ENCODE data around the gene NUBPL.
A peak's percentile ranks its signal among the peaks of the same experiment; 100 is the strongest.
"Not testable (repeated sequence)": the region's sequence is repeated elsewhere in the genome, so short reads cannot be mapped to it uniquely, and the experiment has no call there.

The NUBPL gene

GRCh38 chr14:31811693-31812628 lies 250.8 kb downstream of the NUBPL start:
- not testable (repeated sequence) for H3K4me2 ChIP-seq (ENCODE audit: low read length); H3K9me3 ChIP-seq (ENCODE audit: insufficient read depth, low read depth, low read length); H3K18ac ChIP-seq (ENCODE audit: low read length); H3K27me3 ChIP-seq (ENCODE audit: insufficient read depth, low read length); H3K4me3 ChIP-seq (ENCODE audit: low read depth, low read length); H3K4me1 ChIP-seq (ENCODE audit: control insufficient read depth in 1 of 2, insufficient read depth in 2 of 2, low read length in 2 of 2); H2BK120ac ChIP-seq (ENCODE audit: insufficient read depth, low read length, poor library complexity); H3K4ac ChIP-seq (ENCODE audit: low read depth, low read length); H3K9ac ChIP-seq (ENCODE audit: low read length); H4K12ac ChIP-seq (ENCODE audit: low read depth, low read length); H2BK12ac ChIP-seq (ENCODE audit: low read length); H4K91ac ChIP-seq (ENCODE audit: low read depth, low read length); H2BK5ac ChIP-seq (ENCODE audit: low read depth, low read length, poor library complexity); H4K8ac ChIP-seq (ENCODE audit: low read depth, low read length); H2AK5ac ChIP-seq (ENCODE audit: low read length); H3K14ac ChIP-seq (ENCODE audit: low read length); H3K23ac ChIP-seq (ENCODE audit: low read length); H3K36me3 ChIP-seq (ENCODE audit: control insufficient read depth in 1 of 2, insufficient read depth in 2 of 2, low read length in 2 of 2); H3K79me2 ChIP-seq (ENCODE audit: control insufficient read depth, insufficient read depth, low read length, poor library complexity); H2AFZ ChIP-seq (ENCODE audit: insufficient read depth, low read length, poor library complexity); H3K79me1 ChIP-seq (ENCODE audit: low read length); DNase-seq; H3K27ac ChIP-seq (ENCODE audit: low read depth, low read length)
- WGBS (ENCODE audit: extremely low coverage, insufficient coverage, insufficient read length): no CpG with 5 or more reads among the region's 15 CpGs

DNA sequence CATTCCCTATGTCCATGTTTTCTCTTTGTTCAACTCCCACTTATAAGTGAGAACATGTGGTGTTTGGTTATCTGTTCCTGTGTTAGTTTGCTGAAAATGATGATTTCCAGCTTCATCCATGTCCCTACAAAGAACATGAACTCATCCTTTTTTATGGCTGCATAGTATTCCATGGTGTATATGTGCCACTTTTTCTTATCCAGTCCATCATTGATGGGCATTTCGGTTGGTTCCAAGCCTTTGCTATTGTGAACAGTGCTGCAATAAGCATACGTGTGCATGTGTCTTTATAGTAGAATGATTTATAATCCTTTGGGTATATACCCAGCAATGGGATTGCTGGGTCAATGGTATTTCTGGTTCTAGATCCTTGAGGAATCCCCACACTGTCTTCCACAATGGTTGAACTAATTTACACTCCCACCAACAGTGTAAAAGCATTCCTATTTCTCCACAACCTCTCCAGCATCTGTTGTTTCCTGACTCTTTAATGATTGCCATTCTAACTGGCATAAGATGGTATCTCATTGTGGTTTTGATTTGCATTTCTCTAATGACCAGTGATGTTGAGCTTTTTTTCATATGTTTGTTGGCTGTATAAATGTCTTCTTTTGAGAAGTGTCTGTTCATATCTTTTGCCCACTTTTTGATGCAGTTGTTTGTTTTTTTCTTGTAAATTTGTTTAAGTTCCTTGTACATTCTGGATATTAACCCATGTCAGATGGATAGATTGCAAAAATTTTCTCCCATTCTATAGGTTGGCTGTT lies 252.7 kb downstream of the NUBPL start:
- H2BK5ac ChIP-seq (ENCODE audit: low read depth, low read length, poor library complexity); H3K9me3 ChIP-seq (ENCODE audit: insufficient read depth, low read depth, low read length); H2BK120ac ChIP-seq (ENCODE audit: insufficient read depth, low read length, poor library complexity); H3K4me3 ChIP-seq (ENCODE audit: low read depth, low read length); H3K79me2 ChIP-seq (ENCODE audit: control insufficient read depth, insufficient read depth, low read length, poor library complexity); H4K91ac ChIP-seq (ENCODE audit: low read depth, low read length); H4K8ac ChIP-seq (ENCODE audit: low read depth, low read length); H3K4ac ChIP-seq (ENCODE audit: low read depth, low read length); H2AK5ac ChIP-seq (ENCODE audit: low read length); DNase-seq; H3K27me3 ChIP-seq (ENCODE audit: insufficient read depth, low read length); H3K27ac ChIP-seq (ENCODE audit: low read depth, low read length); H3K79me1 ChIP-seq (ENCODE audit: low read length); H4K12ac ChIP-seq (ENCODE audit: low read depth, low read length); H3K14ac ChIP-seq (ENCODE audit: low read length); H2BK12ac ChIP-seq (ENCODE audit: low read length); H3K4me2 ChIP-seq (ENCODE audit: low read length); H3K23ac ChIP-seq (ENCODE audit: low read length); H3K4me1 ChIP-seq (ENCODE audit: control insufficient read depth in 1 of 2, insufficient read depth in 2 of 2, low read length in 2 of 2); H3K18ac ChIP-seq (ENCODE audit: low read length); H2AFZ ChIP-seq (ENCODE audit: insufficient read depth, low read length, poor library complexity); H3K9ac ChIP-seq (ENCODE audit: low read length); H3K36me3 ChIP-seq (ENCODE audit: control insufficient read depth in 1 of 2, insufficient read depth in 2 of 2, low read length in 2 of 2): not testable (repeated sequence)
- no CpG with 5 or more reads among the region's 2 CpGs for WGBS (ENCODE audit: extremely low coverage, insufficient coverage, insufficient read length)

GRCh38 chr14:31819281-31819680 lies 258.1 kb downstream of the NUBPL start:
- H3K4ac ChIP-seq (ENCODE audit: low read depth, low read length): no peak overlapping the region
- H2BK12ac ChIP-seq (ENCODE audit: low read length): no peak overlapping the region
- H4K12ac ChIP-seq (ENCODE audit: low read depth, low read length): no peak overlapping the region
- no peak overlapping the region for H4K91ac ChIP-seq (ENCODE audit: low read depth, low read length)
- no peak overlapping the region for H2BK120ac ChIP-seq (ENCODE audit: insufficient read depth, low read length, poor library complexity)
- no peak overlapping the region for H3K14ac ChIP-seq (ENCODE audit: low read length)
- H3K4me3 ChIP-seq (ENCODE audit: low read depth, low read length): no peak overlapping the region
- H2AK5ac ChIP-seq (ENCODE audit: low read length): no peak overlapping the region
- H3K4me2 ChIP-seq (ENCODE audit: low read length): no peak overlapping the region
- H3K79me2 ChIP-seq (ENCODE audit: control insufficient read depth, insufficient read depth, low read length, poor library complexity): no peaks in the 10 kb centered on the region
- H3K27me3 ChIP-seq (ENCODE audit: insufficient read depth, low read length): no peaks in the 10 kb centered on the region
- H2BK5ac ChIP-seq (ENCODE audit: low read depth, low read length, poor library complexity): no peak overlapping the region
- H3K36me3 ChIP-seq (ENCODE audit: control insufficient read depth in 1 of 2, insufficient read depth in 2 of 2, low read length in 2 of 2): no peaks in the 10 kb centered on the region
- H3K9me3 ChIP-seq (ENCODE audit: insufficient read depth, low read depth, low read length): no peaks in the 10 kb centered on the region
- no peaks in the 10 kb centered on the region for H3K79me1 ChIP-seq (ENCODE audit: low read length)
- H2AFZ ChIP-seq (ENCODE audit: insufficient read depth, low read length, poor library complexity): no peak overlapping the region
- no peak overlapping the region for H3K9ac ChIP-seq (ENCODE audit: low read length)
- H3K18ac ChIP-seq (ENCODE audit: low read length): no peak overlapping the region
- peak; percentile 17 to 95 for DNase-seq
- H3K4me1 ChIP-seq (ENCODE audit: control insufficient read depth in 1 of 2, insufficient read depth in 2 of 2, low read length in 2 of 2): no peaks in the 10 kb centered on the region
- H3K23ac ChIP-seq (ENCODE audit: low read length): no peak overlapping the region
- H3K27ac ChIP-seq (ENCODE audit: low read depth, low read length): no peak overlapping the region
- no peak overlapping the region for H4K8ac ChIP-seq (ENCODE audit: low read depth, low read length)

GRCh38 chr14:31825459-31825858 lies 264.3 kb downstream of the NUBPL start:
- Histone ChIP-seq H2BK5ac (ENCODE audit: low read depth, low read length, poor library complexity) (no peak overlapping the region), H4K91ac (ENCODE audit: low read depth, low read length) (no peak overlapping the region), H3K27ac (ENCODE audit: low read depth, low read length) (no peak overlapping the region), H2BK12ac (ENCODE audit: low read length) (no peak overlapping the region), H3K4me2 (ENCODE audit: low read length) (no peak overlapping the region), H3K27me3 (ENCODE audit: insufficient read depth, low read length) (no peaks in the 10 kb centered on the region), H4K8ac (ENCODE audit: low read depth, low read length) (no peak overlapping the region), H3K4me1 (ENCODE audit: control insufficient read depth in 1 of 2, insufficient read depth in 2 of 2, low read length in 2 of 2) (no peaks in the 10 kb centered on the region), H2AK5ac (ENCODE audit: low read length) (no peak overlapping the region), H3K4ac (ENCODE audit: low read depth, low read length) (no peak overlapping the region), H3K79me2 (ENCODE audit: control insufficient read depth, insufficient read depth, low read length, poor library complexity) (no peaks in the 10 kb centered on the region), H3K4me3 (ENCODE audit: low read depth, low read length) (no peak overlapping the region), H4K12ac (ENCODE audit: low read depth, low read length) (no peak overlapping the region), H3K9me3 (ENCODE audit: insufficient read depth, low read depth, low read length) (no peaks in the 10 kb centered on the region), H3K9ac (ENCODE audit: low read length) (no peak overlapping the region), H3K23ac (ENCODE audit: low read length) (no peak overlapping the region), H2AFZ (ENCODE audit: insufficient read depth, low read length, poor library complexity) (no peak overlapping the region), H3K36me3 (ENCODE audit: control insufficient read depth in 1 of 2, insufficient read depth in 2 of 2, low read length in 2 of 2) (no peaks in the 10 kb centered on the region), H3K79me1 (ENCODE audit: low read length) (no peaks in the 10 kb centered on the region), H3K18ac (ENCODE audit: low read length) (no peak overlapping the region), H3K14ac (ENCODE audit: low read length) (no peak overlapping the region), H2BK120ac (ENCODE audit: insufficient read depth, low read length, poor library complexity) (no peak overlapping the region)
- DNase-seq: no peak
